NCI-H1048 (cell line): Measurements from ENCODE around the gene SPATA9.
"Not testable (repeated sequence)": the region's sequence is repeated elsewhere in the genome, so short reads cannot be mapped to it uniquely, and the experiment has no call there.

Experiments used
- DNase-seq: peaks from one replicate; lab custom pipeline; 2025; lab: John Stamatoyannopoulos, UW

Gene SPATA9

GRCh38 chr5:95646226-95646568, 36.6 kb downstream of the SPATA9 start:
- DNase-seq, result not testable (repeated sequence)

- DNase-seq, result no peak
These were observed 38.3 kb downstream of the SPATA9 start for GRCh38 chr5:95644351-95645042.

- DNase-seq, result no peak
These were observed 39.6 kb downstream of the SPATA9 start for GRCh38 chr5:95643152-95643551.

- DNase-seq, result no peak
These were observed 41.0 kb downstream of the SPATA9 start for GRCh38 chr5:95641741-95642220.

DNA sequence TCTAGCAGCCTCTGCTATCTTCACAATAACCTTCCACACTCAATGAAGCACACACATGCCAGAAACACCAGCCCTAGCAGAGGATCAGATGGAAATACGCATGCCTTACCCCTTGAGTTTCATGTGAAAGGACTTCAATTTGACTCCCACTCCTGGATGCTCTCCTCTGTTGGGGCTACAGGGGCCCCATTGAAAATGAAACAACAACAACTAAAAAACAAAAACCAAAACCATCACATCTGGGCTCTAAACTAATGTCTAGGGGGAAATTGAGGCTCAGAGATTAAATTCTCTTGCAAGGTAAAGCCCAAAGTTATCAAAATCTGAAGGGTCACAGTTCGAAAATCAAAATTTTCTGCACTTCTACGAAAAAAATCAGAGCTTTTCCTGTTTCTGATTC, 44.2 kb downstream of the SPATA9 start:
- DNase-seq, result no peak

DNA sequence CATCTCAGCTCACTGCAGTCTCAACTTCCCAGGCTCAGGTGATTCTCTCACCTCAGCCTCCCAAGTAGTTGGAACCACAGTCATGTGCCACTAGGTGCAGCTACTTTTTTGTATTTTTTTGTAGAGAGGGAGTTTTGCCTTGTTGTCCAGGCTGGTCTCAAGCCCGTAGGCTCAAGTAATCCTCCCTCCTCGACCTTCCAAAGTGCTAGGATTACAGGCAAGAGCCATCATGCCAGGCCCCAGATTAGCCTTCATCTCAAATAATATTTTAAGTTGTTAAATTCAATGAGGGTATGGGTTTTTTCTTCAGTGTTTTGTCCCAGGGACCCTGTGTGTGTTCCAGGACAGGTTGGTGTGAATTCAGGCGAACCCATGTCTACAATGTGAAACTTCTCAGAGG, 48.7 kb downstream of the SPATA9 start:
- no peak for DNase-seq

- no peak for DNase-seq
These were observed 49.1 kb downstream of the SPATA9 start for GRCh38 chr5:95633671-95634070.

DNA sequence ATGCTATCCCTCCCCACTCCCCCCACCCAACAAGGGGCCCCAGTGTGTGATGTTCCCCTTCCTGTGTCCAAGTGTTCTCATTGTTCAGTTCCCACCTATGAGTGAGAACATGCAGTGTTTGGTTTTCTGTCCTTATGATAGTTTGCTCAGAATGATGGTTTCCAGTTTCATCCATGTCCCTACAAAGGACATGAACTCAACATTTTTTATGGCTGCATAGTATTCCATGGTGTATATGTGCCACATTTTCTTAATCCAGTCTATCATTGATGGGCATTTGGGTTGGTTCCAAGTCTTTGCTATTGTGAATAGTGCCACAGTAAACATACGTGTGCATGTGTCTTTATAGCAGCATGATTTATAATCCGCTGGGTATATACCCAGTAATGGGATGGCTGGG, 49.8 kb downstream of the SPATA9 start:
- DNase-seq, result not testable (repeated sequence)

- no peak for DNase-seq
These were observed 50.7 kb downstream of the SPATA9 start for GRCh38 chr5:95631991-95632675.

- DNase-seq, result no peak
These were observed 51.4 kb downstream of the SPATA9 start for GRCh38 chr5:95631255-95631958.

DNA sequence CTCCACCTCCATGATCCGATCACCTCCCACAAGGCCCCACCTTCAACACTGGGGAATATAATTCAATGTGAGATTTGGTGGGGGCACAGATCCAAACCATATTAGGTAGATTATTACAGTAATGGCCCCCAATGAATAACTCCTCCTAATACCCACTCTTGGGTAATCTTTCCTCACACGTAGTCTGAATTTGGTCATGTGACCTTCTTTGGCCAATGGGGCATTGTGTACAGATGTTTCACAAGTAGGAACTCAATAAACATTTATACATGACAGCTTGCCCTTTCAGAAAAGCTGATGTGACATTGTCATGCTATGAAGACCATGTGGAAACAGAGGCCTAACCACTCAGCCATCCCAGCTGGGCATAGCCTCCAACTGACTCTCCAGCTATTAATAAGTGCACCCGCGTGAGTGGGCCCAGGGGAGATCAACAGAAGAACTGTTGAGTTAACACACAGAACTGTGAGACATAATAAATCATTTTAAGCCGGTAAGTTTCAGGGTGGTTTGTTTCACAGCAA, 52.3 kb downstream of the SPATA9 start:
- DNase-seq, result no peak

DNA sequence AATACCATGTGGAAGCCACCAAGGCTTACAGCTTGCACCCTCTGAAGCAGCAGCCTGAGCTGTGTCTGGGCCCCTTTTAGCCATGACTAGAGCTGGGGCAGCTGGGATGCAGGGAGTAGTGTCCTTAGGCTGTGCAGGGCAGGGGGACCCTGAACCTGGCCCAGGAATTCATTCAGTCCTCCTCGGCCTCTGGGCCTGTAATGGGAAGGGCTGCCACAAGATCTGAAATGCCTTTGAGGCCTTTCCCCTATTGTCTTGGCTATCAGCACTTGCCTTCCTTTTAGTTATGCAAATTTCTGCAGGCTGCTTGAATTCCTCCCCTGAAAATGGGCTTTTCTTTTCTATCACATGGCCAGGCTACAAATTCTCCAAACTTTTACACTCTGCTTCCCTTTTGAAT, 53.9 kb downstream of the SPATA9 start:
- DNase-seq, result no peak

GRCh38 chr5:95627971-95628810, 54.6 kb downstream of the SPATA9 start:
- no peak for DNase-seq

DNA sequence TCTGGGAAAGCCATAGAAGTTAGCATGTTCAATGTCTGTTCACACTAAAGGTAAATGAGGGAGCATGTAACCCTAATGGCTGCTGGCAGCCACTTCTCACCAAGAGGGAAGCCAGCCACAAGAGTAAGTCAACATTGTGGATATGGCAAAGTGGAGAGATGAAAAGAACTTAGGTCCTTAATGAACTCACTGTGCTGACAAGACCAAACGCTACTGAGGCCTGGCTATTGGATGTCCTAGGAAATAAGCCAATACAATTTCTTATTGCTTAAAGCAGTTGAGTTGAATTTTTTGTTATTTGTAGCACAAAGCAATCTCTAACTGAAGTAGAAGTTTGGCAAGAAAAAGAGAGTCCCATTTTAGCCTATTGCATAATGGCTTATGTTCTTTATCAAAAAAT, 56.1 kb downstream of the SPATA9 start:
- DNase-seq, result no peak

DNA sequence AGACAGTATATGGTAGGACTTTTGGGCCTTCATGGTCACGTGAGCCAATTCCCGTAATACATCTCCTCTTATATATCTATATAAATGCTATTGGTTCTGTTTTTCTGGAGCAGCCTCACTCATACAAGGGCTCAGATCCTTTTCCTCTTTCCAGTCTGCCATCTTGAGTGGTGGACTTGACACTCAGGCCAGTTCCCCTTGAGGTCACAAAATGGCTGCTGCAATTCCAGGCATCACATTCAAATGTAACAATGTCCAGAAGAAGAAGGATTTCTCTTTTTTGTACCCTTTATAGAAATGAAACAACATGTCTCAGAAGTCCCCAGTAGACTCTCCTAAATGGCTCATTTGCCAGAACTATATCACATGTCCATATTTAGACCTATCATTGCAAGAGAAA, 58.4 kb downstream of the SPATA9 start:
- no peak for DNase-seq

DNA sequence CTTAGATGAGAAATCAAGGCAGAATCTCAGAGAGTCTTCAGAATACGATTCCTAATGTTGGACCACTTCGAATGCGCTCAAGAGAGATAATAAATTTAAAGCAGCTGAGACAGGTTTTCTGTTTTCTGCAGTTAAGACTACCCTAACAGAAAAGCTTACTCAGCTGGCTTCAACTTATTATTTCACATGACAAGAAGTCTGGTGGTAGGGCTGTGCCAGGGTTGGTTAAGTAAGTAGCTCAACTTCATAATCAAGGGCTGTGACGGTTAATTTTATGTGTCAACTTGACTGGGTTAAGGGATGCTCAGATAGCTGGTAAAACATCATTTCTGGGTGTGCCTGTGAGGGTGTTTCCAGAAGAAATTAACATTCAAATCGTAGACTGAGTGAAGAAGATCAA, 59.1 kb downstream of the SPATA9 start:
- no peak for DNase-seq

- DNase-seq, result no peak
These were observed 60.8 kb downstream of the SPATA9 start for GRCh38 chr5:95621839-95622629.

- no peak for DNase-seq
These were observed 61.6 kb downstream of the SPATA9 start for GRCh38 chr5:95620870-95621838.

- DNase-seq, result no peak
These were observed 62.5 kb downstream of the SPATA9 start, which contains the start of gene GPR150 for GRCh38 chr5:95620030-95620869. GPR150 (plus strand) TSS chr5:95620087; CDS start chr5:95620276, 189 bp downstream.
